NCI-H748 (cell line): Measurements from ENCODE around the gene OR51V1.
"Not testable (repeated sequence)": the region's sequence is repeated elsewhere in the genome, so short reads cannot be mapped to it uniquely, and the experiment has no call there.

ENCODE experiments used
- DNase-seq: peaks from one replicate; lab custom pipeline; 2025; ENCODE audit not compliant: unreplicated experiment; lab: John Stamatoyannopoulos, UW

OR51V1 gene

DNA sequence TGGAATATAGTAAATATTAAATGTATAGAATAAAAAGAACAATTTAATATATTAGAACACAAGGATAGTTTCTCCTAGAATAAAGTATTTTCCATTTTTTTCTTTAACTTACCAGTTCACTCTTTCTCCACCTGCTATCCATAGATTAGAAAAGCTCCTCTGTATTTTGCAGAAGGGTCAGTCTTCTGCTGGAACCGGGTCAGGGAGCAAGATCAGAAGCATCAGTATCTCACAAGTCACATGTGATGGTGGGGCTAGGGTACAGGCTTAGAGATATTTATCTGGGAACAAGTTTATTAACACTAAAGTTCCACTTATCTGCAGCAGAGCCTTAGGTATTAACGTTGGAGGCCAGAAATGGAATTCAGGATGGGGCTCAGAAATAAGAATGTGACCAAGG is 28.6 kb downstream of the OR51V1 start:
- no peak for DNase-seq

DNA sequence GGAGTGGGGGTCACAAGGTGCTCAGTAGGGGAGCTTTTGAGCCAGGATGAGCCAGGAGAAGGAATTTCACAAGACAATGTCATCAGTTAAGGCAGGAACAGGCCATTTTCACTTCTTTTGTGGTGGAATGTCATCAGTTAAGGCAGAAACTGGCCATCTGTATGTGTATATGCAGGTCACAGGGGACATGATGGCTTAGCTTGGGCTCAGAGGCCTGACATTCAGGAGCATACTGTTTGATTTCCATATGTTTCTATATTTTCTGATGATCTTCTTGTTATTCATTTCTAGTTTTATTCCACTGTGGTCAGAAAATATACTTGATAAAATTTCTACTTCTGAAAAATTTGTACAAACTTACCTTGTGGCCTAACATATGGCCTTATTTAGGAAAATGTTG is 34.6 kb downstream of the OR51V1 start:
- not testable (repeated sequence) for DNase-seq

GRCh38 chr11:5164807-5165206 is 35.7 kb downstream of the OR51V1 start:
- not testable (repeated sequence) for DNase-seq

DNA sequence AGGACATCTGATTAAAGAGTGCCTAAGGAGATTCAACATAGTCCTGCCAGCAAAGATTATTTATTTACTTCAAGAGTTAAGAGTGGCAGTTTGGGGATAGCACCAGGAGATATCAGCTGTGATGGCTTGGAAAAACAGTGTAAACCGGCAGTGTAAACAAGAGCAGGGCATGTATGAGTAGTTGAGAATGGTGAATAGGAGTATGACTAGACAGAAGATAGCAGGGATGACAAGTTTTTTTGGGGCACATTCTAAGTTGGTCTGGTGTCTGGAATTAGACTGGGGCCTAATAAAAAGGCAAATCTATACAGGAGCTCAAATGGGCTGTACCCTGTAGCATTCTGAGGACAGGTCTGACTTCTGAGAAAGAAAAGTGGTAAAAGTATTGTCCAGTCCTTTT is 39.4 kb downstream of the OR51V1 start:
- not testable (repeated sequence) for DNase-seq

- DNase-seq = not testable (repeated sequence)
Measured at GRCh38 chr11:5160217-5160616, 40.3 kb downstream of the OR51V1 start.

DNA sequence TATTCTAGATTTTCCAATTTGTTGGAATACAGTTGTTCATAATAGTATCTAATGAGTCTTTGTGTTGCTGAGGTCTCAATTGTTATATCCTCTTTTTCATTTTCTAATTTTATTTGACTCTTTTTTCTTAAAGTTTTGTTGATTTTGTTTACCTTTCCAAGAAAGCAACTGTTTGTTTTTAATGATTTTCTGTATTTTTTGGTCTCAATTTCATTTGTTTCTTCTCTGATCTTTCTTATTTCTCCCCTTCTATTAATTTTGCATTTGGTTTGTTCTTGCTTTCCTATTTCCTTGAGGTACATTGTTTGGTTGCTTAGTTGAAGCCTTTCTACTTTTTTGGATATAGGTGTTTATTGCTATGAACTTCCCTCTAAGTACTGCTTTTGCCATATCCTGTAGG is 40.7 kb downstream of the OR51V1 start:
- DNase-seq = no peak

GRCh38 chr11:5154657-5155056 is 45.8 kb downstream of the OR51V1 start, which contains the start of gene OR52A1:
OR52A1 (minus strand) TSS chr11:5154757; CDS start chr11:5152369, 2,388 bp downstream.
- DNase-seq = no peak

GRCh38 chr11:5153574-5154431 is 46.7 kb downstream of the OR51V1 start:
- no peak for DNase-seq

DNA sequence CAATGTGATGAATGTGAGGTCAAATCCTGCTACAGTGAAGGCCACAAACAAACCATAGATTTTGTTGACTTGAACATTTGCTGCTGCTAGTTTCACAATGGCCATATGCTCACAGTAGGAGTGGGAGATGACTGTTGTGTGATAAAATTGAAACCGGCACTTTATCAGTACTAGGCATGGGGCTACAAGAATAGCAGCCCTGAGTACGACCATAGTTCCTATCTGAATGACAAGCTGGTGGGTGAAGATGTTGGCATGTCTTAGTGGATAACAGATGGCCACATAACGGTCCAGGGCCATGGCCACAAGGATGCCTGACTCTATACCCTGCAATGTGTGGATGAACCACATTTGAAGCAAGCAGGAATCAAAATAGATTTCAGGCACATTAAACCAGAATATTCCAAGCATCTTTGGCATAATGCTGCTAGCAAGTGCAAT is 48.7 kb downstream of the OR51V1 start:
- DNase-seq = no peak
